ENCODE results near the gene ANKRD65.

ANKRD65 gene

GRCh38 chr1:1434824-1435105 is 13.7 kb upstream of the ANKRD65 start:
- no peak for TF ChIP-seq CTCF (IDR thresholded peaks at IDR 0.05)

DNA sequence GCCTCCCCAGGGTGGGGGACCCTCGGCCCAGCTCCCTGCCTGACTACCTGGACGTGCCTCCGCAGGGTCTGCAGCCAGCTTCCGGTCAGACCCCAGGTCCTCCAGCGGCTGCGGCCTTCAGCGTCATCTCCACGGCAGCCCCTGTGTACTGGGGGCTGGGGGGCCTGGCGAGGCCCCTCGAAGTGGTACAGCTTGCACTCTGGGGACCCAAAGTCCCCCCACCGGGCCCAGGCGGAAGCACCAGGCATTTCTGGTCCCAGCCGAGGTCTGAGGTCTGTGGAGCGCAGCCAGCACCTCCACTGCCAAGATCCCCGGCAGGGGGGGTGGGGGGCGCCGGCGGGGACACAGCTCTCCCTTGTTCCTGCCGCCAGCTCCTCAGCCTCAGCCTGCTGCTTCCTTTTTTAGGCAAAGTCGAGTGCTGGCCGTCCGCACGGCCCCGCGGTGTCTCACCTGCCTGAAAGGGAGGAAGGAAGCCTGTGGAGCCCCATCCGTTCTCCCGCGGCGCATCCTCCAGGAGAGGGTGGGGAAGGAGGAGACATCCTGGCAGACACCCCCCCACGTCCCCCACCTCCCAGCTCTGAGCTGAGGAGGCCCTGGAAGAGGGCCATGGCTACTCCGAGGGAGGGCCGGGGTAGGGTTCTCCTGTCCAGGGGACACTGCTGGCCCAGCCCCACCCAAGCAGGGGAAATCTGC is 13.2 kb upstream of the ANKRD65 start:
- TF ChIP-seq CTCF (IDR thresholded peaks at IDR 0.05): no peak

- TF ChIP-seq CTCF (IDR thresholded peaks at IDR 0.05): no peak
Observed at GRCh38 chr1:1433804-1434130, 12.7 kb upstream of the ANKRD65 start.

DNA sequence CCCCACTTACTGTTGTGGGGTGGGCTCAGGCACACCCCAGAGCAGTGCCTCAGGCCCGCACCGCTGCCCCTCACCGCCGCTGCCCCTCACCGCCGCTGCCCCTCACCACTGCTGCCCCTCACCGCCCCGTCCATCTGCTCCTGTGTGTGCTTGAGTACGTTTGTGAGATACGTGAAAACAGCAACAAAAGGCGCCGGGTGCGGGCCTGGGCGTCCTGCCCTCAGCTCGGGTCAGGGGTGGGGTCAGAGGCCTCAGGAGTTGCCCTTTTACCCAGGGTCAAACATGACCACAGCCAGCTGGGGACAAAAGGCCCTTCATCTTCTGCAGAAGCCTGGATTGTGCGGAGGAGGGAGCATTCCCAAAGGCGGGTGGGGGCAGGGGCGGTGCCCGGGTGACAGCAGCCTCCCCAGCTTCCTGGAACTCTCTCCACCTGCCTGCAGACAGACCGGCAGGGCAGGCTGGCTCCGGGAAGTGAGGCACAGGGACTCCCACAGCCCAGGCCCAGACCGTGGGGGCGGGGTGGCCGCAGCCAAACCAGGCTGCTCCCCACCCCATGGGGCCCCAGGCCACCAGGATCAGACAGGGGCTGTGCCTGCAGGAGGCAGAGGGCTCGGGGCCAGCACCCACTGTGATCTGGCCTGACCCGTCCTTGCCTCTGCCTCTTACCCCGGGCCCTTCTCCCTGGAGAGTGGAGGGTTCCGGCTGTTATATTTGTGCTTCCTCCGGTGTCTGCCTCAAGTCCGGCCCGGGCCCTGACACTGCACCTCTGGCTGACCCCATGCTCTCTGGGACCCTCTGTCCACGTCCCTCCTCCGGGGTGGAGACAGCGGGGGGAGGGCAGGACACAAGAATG is 12.1 kb upstream of the ANKRD65 start:
- no peak for TF ChIP-seq CTCF (IDR thresholded peaks at IDR 0.05)

- no peak for TF ChIP-seq CTCF (IDR thresholded peaks at IDR 0.05)
Observed at GRCh38 chr1:1432274-1432950, 11.3 kb upstream of the ANKRD65 start.

GRCh38 chr1:1431845-1432273 is 10.8 kb upstream of the ANKRD65 start:
- no peak for TF ChIP-seq CTCF (IDR thresholded peaks at IDR 0.05)

DNA sequence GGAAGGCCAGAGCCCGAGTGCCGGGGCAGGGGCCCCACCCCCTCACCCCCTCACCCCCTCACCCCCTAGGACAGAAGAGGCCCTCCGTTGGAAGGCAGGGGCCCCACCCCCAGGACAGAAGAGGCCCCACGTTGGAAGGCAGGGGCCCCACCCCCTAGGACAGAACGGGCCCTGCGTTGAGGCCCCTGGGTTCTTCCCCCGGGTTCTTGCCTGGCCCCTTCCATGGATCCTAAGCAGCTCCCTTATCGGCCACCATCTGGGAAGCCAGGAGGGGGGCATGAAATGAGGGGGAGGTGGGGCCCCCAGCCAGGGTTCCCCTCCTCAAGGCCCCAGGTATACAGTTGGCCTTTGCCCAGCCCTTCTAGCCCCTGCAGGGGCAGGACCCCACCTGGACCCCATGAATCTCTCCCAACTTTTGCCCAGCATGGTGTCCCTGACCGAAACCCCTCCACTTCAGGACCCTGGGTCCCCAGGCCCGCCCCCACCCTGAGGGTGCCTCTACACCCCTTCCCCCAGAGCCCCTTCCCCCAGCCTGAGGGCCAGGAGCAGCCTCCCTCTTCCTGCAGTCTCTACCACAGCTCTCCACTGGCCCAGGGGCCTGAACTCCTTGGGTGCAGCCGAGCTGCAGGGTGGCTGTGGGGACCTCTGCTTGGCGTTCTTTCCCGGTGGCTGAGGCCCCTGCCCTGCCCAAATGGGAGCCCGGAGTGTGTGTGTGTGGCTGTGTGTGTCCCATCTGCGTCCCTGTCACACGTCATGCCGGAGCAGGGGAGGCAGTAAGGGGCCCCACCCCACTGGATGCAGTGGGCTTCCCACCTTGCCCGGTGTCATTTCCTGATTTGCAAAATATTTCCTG is 10.1 kb upstream of the ANKRD65 start:
- no peak for TF ChIP-seq CTCF (IDR thresholded peaks at IDR 0.05)

All from LNCAP (cell line).